GM19463 (cell line): Measurements from ENCODE around the gene AMPH.

Experiments
- ATAC-seq: cut with Tn5 transposase; IDR thresholded peaks from one replicate; pipeline ENCODE4 v1.9.1; 2021; ENCODE audit warnings: mild to moderate bottlenecking, moderate library complexity; ENCODE audit not compliant: unreplicated experiment

Gene AMPH

GRCh38 chr7:38630720-38631673 is at the start of gene AMPH:
AMPH (minus strand) TSS chr7:38631373; CDS start chr7:38631351, 22 bp downstream.
- no peak for ATAC-seq

DNA sequence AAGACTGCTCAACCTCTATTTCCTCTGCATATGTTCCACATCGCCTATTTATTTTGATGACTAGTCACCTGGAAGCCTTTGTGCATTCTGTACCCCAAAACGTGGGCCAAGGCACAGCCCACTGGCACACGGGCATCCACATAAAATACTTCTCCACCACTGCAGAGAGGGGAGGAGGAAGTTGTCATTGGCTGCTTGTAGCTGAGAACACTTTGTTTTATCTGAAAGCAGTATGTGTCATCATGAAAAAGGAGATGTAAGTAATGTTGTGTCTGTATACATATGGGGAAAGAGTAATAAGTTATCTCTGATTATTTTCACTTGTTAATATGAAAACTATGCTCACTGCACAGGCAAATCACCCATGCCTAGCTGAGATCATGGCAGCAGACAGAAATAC is 48.2 kb upstream of the AMPH start:
- ATAC-seq, result no peak

- ATAC-seq, result no peak
Observed at GRCh38 chr7:38678698-38679054, 47.5 kb upstream of the AMPH start.

GRCh38 chr7:38677981-38678697 is 47.0 kb upstream of the AMPH start:
- ATAC-seq, result no peak

DNA sequence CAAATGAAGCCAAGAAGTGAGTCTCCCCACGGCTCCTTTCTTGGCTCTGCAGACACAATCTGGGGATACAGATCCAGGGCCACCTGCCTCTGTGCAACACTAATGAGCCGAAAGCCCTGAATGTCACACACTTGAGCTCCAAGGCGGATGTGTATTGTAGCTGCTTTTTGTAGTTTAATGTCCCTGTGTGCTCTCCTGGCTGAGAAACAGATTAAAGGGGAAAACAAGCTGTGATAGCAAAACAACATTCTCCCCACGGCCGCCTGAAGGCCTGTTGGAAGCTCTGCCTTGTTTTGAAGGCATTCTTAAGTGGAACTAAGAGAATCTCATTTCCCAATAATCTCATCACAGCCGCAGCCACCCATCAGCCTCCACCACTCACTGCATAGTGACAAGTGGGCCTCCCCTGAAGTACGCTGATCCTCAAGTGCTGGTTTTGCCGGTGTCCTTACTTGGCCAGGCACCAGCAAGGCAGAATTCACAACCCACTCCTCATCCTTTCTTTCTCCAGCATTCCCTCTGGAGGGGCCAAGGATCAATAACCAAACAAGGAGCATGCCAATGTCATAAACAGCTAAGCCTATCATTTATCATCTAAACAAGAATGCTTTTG is 44.4 kb upstream of the AMPH start:
- ATAC-seq, result no peak

GRCh38 chr7:38674513-38674912 is 43.3 kb upstream of the AMPH start:
- ATAC-seq, result no peak

GRCh38 chr7:38673795-38674194 is 42.6 kb upstream of the AMPH start:
- ATAC-seq, result no peak

DNA sequence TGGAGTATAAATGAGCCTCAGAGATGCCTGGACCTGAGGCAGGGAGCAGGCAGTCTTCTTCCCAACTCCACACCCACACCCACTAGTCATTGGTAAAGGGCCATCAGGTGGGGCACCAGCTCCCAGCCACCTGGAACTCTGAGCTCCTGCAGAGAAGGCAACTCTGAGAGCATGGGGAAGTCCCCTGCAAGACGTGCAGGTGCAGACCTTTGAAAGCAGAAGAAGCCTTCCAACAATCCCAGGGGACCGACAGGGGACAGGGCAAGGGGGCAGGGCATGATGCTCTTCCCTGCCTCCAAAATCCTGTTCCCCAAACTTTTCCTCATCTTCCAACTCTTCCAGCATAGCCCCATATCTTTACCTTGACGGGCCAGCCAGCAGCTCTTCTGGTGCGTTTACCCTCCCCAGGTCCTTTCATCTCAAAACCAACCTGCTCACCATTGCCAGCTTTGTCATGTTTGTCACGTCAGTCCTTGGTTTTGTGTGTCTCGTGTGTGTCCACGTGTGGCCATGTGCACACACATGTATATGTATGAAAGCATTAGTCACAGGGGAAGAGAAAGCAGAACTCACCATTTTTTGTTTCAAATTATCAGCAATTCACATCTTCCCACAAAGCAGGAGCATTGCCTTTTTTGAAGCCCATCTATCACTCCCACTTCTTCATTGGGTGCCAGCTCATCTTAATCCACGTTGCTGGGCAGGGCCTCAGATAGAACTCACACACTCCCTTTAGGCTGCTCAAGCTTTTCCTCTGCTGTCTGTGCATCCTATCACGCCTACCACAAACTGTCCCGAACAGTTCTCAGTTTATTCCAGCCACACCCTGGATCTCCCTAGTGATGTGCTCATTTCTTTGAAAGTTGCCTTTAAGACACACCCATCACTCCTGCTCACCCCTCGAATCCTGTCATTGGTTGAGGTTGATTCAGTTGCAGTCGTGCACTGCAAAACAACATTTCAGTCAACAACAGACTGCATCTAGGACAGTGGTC is 41.0 kb upstream of the AMPH start:
- peak; percentile 65 for ATAC-seq

- no peak for ATAC-seq
Observed at GRCh38 chr7:38669965-38670520, 38.9 kb upstream of the AMPH start.

DNA sequence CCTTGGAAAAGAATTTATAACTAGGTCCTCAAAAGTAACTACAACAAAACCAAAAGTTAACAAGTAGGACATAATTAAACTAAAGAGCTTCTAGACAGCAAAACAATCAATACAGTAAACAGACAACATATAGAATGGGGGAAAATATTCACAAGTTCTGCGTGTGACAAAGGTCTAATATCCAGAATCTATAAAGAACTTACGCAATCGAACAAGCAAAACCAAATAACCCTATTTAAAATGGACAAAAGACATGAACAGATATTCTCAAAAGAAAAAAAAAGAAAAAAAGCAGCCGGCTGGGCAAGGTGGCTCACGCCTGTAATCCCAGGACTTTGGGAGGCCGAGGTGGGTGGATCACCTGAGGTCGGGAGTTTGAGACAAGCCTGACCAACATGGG is 33.8 kb upstream of the AMPH start:
- no peak for ATAC-seq

GRCh38 chr7:38660427-38661099 is 29.4 kb upstream of the AMPH start:
- no peak for ATAC-seq

- no peak for ATAC-seq
Observed at GRCh38 chr7:38659931-38660330, 28.8 kb upstream of the AMPH start.

GRCh38 chr7:38658921-38659320 is 27.7 kb upstream of the AMPH start:
- ATAC-seq, result no peak

GRCh38 chr7:38656968-38657367 is 25.8 kb upstream of the AMPH start:
- no peak for ATAC-seq

DNA sequence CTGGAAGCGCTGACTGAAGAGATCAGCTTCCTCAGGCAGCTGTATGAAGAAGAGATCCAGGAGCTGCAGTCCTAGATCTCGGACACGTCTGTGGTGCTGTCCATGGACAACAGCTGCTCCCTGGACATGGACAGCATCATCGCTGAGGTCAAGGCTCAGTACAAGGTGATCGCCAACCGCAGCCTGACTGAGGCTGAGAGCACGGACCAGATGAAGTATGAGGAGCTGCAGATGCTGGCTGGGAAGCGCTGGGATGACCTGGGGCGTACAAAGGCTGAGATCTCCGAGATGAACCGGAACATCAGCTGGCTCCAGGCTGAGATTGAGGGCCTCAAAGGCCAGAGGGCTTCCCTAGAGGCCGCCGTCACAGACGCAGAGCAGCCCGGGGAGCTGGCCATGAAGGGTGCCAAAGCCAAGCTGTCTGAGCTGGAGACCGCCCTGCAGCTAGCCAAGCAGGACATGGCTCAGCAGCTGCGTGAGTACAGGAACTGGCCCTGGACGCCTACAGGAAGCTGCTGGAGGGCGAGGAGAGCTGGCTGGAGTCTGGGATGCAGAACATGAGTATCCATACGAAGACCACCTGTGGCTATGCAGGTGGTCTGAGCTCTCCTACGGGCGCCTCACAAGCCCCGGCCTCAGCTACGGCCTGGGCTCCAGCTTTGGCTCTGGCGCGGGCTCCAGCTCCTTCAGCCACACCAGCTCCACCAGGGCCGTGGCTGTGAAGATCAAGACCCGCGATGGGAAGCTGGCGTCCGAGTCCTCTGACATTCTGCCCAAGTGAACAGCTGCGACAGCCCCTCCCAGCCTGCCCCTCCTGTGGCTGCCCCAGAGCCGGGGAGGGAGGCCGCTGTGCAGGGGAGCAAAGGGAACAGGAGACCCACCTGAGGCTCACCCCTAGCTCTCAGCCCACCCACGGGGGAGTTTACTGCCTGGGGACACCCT is 24.9 kb upstream of the AMPH start:
- ATAC-seq, result no peak

DNA sequence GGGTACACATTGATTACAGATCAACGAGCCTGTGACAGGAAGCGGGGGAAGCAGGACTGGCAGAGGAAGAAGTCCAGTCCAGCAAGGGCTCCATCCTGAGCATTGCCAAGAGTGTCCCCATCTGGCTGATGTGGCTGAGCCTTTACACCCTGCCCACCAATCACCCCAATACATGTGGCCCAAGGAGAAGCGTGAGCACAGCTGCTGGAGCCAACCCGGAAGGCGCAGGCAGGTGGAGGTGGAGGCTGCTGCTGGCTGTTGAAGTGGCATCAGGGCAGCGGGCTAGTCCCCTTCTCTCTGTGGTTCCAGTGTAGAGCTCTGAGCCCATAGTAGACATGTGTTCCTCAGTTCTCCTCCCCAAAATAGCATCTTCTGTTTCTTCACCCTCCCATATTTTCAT is 6.8 kb upstream of the AMPH start:
- ATAC-seq, result no peak

- ATAC-seq, result no peak
Observed at GRCh38 chr7:38632411-38632810, 1.2 kb upstream of the AMPH start.

DNA sequence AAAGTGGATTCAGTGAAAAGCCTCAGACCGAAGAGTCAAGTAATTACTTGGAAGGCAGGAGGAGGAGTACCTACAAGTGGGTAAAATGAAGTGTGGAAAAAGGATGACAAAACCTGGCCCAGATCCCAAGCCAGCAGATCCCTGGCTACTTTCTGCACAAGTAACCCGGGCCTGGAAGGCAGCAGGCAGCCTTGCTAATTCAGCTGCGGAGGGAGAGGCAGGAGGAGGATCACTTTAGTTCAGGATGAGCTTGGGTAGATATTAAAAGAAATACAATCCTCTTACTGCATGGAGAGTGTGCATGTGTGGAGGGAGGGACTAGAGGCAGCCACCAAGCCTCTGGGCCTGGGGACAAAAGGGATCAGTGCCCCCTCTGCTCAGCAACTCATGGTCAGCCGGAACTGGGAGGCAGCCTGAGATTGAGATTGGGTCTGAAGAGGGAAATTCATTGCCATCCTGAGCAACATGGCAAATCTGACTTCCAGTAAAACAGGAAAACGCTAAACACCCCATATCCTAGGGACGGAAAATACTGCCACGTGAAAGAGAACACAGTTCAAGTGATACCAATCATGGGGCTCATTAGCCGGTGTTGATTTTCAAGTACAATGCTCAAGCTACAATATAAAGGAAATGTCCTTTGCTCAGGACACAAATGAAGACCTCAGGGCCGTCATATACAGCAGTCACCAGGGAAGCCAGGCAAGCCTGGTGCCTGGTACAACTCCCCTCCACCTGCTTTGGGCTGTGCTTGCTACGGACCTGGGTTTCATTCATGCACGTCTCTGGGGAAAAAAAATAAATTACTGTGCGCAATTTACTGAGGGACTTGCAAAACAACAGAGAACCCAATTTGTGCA is 1.3 kb downstream of the AMPH start:
- no peak for ATAC-seq
